Measurements from ENCODE around the gene RABGAP1L.
"Not testable (repeated sequence)": the region's sequence is repeated elsewhere in the genome, so short reads cannot be mapped to it uniquely, and the experiment has no call there.

The RABGAP1L gene

DNA sequence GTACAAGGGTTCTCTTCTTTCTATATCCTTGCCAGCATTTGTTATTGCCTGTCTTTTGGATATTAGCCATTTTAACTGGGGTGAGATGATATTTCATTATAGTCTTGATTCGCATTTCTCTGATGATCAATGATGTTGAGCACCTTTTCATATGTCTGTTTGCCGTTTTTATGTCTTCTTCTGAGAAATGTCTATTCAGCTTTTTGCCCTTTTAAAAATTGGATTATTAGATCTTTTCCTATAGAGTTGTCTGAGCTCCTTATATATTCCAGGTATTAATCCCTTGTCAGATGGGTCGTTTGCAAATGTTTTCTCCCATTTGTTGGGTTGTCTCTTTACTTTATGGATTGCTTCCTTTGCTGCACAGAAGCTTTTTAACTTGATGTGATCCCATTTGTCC is 883.3 kb downstream of the RABGAP1L start:
- TF ChIP-seq, protein P1, sequence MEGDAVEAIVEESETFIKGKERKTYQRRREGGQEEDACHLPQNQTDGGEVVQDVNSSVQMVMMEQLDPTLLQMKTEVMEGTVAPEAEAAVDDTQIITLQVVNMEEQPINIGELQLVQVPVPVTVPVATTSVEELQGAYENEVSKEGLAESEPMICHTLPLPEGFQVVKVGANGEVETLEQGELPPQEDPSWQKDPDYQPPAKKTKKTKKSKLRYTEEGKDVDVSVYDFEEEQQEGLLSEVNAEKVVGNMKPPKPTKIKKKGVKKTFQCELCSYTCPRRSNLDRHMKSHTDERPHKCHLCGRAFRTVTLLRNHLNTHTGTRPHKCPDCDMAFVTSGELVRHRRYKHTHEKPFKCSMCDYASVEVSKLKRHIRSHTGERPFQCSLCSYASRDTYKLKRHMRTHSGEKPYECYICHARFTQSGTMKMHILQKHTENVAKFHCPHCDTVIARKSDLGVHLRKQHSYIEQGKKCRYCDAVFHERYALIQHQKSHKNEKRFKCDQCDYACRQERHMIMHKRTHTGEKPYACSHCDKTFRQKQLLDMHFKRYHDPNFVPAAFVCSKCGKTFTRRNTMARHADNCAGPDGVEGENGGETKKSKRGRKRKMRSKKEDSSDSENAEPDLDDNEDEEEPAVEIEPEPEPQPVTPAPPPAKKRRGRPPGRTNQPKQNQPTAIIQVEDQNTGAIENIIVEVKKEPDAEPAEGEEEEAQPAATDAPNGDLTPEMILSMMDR (IDR thresholded peaks at IDR 0.05; ENCODE audit: insufficient read depth, low read length, poor library complexity, severe bottlenecking) = no peak

DNA sequence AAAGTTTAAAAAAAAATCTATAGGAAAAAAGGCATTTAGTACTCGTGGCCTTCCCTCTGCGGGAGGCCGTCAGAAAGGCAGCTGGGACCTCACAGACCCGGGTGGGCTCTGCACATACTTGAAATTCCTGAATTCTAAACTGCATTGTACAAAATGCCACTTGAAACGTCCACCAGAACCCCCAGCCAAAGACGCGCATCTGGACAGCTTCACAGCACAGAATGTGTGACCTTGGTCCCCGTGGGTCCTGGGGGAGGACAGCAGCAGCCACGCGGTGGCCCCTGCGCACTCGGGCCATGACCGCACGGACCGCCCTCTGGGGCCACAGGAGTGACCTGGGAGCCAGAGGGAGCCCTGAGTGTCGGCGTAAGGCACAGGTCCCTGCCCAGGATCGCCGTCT is 884.5 kb downstream of the RABGAP1L start:
- no peak overlapping the region for H3K4me3 ChIP-seq (replicated peaks; ENCODE audit: low read depth, low read length)
- TF ChIP-seq, protein P1 (IDR thresholded peaks at IDR 0.05; ENCODE audit: insufficient read depth, low read length, poor library complexity, severe bottlenecking) = no peak
- H3K36me3 ChIP-seq (ENCODE audit: control insufficient read depth, insufficient read depth, low read length) = no peaks in the 10 kb centered on the region
- H3K27me3 ChIP-seq (replicated peaks; ENCODE audit: control insufficient read depth, insufficient read depth, low read length) = no peaks in the 10 kb centered on the region
- no peak for DNase-seq (ENCODE audit: extremely low read depth, insufficient read length)

More for the DNA sequence above, 883.3 kb downstream of the RABGAP1L start:
- H3K27me3 ChIP-seq (replicated peaks; ENCODE audit: control insufficient read depth, insufficient read depth, low read length) = no peaks in the 10 kb centered on the region
- DNase-seq (ENCODE audit: extremely low read depth, insufficient read length) = no peak
- H3K36me3 ChIP-seq (ENCODE audit: control insufficient read depth, insufficient read depth, low read length) = no peaks in the 10 kb centered on the region
- no peak overlapping the region for H3K4me3 ChIP-seq (replicated peaks; ENCODE audit: low read depth, low read length)

DNA sequence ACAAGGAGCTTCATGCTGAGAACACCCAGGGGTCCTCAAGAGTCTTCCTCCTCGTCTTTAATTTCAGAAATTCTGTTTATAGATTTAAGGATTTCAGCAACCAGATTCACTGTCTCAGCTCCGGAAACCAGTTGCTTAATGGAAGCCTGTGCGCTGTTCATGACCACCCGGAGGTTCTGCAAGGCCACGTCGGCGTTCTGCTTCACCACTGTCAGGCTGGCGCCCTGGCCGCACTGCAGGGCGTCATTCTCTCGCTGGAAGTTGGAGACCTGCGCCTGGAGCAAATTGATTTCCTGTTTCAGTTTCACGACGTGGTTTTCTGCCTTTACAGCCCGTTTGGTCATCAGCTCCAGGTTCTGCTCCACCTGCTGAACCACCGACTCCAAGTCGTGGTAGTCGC is 885.3 kb downstream of the RABGAP1L start:
- DNase-seq (ENCODE audit: extremely low read depth, insufficient read length); H3K4me3 ChIP-seq (replicated peaks; ENCODE audit: low read depth, low read length); H3K27me3 ChIP-seq (replicated peaks; ENCODE audit: control insufficient read depth, insufficient read depth, low read length); H3K36me3 ChIP-seq (ENCODE audit: control insufficient read depth, insufficient read depth, low read length): not testable (repeated sequence)

All from GM06990 (cell line).